Measurements from ENCODE around the gene SLC35F3. TPM values are rescaled to one million over a fixed set of nuclear protein-coding genes. Genes with fewer than 3 reads are reported as not detected.
"Not testable (repeated sequence)": the region's sequence is repeated elsewhere in the genome, so short reads cannot be mapped to it uniquely, and the experiment has no call there.

SLC35F3 gene
- total RNA-seq, 1 donor from 2014 or later: 0.52 TPM

DNA sequence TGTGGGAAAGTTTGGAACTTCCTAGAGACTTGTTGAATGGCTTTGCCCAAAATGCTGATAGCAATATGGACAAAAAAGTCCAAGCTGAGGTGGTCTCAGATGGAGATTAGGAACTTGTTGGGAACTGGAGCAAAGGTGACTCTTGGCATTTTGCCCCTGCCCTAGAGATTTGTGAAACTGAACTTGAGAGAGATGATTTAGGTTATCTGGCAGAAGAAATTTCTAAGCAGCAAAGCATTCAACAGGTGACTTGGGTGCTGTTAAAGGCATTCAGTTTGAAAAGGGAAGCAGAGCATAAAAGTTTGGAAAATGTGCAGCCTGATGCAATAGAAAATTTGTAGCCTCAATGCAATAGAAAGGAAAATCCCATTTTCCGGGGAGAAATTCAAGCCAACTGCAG, 306.0 kb downstream of the SLC35F3 start:
- H3K4me3 ChIP-seq (ENCODE audit: low read length in 3 of 3); H3K9me3 ChIP-seq (ENCODE audit: control insufficient read depth in 3 of 3, low read length in 3 of 3); H3K27ac ChIP-seq (ENCODE audit: low read depth, low read length); H3K9ac ChIP-seq (ENCODE audit: low read depth in 1 of 3, low read length in 3 of 3); H3K36me3 ChIP-seq (ENCODE audit: control insufficient read depth in 3 of 3, insufficient read depth in 3 of 3, low read length in 3 of 3): not testable (repeated sequence)
- Histone ChIP-seq H3K4me1 (ENCODE audit: control insufficient read depth in 3 of 3, insufficient read depth in 3 of 3, low read length in 3 of 3) (peaks cover 12 to 25% (median 17%) of the 10 kb centered on the region in 3 donors), H3K27me3 (ENCODE audit: control insufficient read depth in 3 of 3, insufficient read depth in 3 of 3, low read length in 3 of 3) (peaks cover 10 to 16% (median 11%) of the 10 kb centered on the region in 3 donors)

DNA sequence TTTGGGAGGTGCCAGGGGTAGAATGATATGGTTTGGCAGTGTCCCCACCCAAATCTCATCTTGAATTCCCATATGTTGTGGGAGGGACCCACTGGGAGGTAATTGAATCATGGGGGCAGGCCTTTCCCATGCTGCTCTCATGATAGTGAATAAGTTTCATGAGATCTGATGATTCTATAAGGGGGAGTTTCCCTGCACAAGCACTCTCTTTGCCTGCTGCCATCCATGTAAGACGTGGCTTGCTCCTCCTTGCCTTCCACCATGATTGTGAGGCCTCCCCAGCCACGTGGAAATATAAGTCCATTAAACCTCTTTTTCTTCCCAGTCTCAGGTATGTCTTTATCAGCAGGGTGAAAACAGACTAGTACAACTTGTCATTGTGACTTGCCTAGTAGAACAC, 307.4 kb downstream of the SLC35F3 start:
- not testable (repeated sequence) for H3K9me3 ChIP-seq (ENCODE audit: control insufficient read depth in 3 of 3, low read length in 3 of 3)
- H3K27me3 ChIP-seq (ENCODE audit: control insufficient read depth in 3 of 3, insufficient read depth in 3 of 3, low read length in 3 of 3): peaks cover 13 to 23% (median 14%) of the 10 kb centered on the region in 3 donors

DNA sequence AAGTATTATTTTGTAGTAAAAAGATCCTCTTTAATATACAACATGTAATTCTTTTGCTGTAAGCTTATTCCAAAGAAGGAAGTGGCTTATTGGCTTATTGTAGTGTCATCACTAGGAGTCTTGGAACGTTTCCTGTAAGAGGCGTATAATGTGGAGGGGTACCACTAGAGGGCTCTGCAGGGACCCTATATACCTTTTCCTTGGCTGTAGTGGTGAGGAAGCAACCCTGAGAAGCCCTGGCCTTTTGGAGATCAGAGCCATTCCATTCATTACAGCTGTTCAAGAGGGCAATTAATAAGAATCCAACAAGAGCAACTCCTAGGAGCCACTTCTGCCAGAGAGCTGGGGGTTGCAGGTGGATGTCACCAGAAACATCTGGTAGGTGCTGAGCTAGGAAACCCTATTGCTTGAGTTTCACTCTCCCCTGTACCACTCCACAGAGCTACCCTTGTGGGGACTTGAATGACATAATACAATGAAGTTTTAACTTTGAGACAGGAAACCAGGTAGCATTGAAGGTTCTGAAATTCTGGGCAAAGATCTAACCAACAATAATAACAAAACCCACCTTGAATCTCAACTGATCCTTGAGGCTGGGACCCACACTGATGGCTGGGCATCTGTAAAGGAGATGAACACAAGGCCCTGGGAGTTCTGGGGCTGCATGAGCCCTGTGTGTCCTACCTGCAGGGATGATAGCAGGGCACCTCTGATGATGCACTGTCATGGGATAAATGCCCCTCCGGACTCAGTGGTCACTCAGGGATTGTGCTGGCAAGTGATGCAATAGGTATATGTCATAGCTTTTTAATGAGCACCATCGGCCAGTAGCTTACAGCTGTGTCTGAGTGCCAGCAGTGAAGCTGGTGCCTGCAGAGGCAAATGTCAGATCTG, 308.5 kb downstream of the SLC35F3 start:
- Histone ChIP-seq H3K27ac (ENCODE audit: low read depth, low read length) (no peak overlapping the region), H3K4me3 (ENCODE audit: low read length in 3 of 3) (no peak overlapping the region), H3K9me3 (ENCODE audit: control insufficient read depth in 3 of 3, low read length in 3 of 3) (no peaks in the 10 kb centered on the region), H3K36me3 (ENCODE audit: control insufficient read depth in 3 of 3, insufficient read depth in 3 of 3, low read length in 3 of 3) (no peaks in the 10 kb centered on the region), H3K27me3 (ENCODE audit: control insufficient read depth in 3 of 3, insufficient read depth in 3 of 3, low read length in 3 of 3) (peaks cover 13 to 23% (median 14%) of the 10 kb centered on the region in 3 donors), H3K9ac (ENCODE audit: low read depth in 1 of 3, low read length in 3 of 3) (no peak overlapping the region), H3K4me1 (ENCODE audit: control insufficient read depth in 3 of 3, insufficient read depth in 3 of 3, low read length in 3 of 3) (peaks cover 3 to 13% (median 6%) of the 10 kb centered on the region in 3 donors)

More for the DNA sequence above, 307.4 kb downstream of the SLC35F3 start:
- not testable (repeated sequence) for H3K36me3 ChIP-seq (ENCODE audit: control insufficient read depth in 3 of 3, insufficient read depth in 3 of 3, low read length in 3 of 3); H3K9ac ChIP-seq (ENCODE audit: low read depth in 1 of 3, low read length in 3 of 3); H3K27ac ChIP-seq (ENCODE audit: low read depth, low read length); H3K4me3 ChIP-seq (ENCODE audit: low read length in 3 of 3)
- peaks cover 7 to 16% (median 9%) of the 10 kb centered on the region in 3 donors for H3K4me1 ChIP-seq (ENCODE audit: control insufficient read depth in 3 of 3, insufficient read depth in 3 of 3, low read length in 3 of 3)

DNA sequence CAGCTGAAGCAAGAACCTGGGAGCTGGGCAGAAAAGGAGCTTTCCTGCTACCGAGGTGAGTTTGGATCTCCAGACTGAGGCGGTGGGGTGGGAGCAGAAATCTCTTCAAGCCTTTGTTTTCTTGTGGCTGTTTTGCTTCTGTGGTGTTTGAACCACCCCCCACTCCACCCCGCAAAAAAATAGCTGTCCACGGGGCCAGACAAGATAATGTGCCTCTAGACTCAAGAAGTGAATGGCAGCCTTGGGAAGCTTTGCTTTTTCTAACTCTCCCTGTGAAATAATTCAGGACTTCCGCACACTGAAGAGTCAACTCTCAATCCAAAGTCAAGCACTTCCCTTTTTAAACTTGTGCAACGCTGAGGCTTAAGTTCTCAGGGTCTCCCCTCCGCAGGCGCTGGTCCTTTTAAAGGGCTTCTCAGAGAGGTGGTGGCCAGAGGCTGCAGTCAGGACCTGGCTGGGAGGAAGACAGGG, 309.2 kb downstream of the SLC35F3 start:
- Histone ChIP-seq H3K4me1 (ENCODE audit: control insufficient read depth in 3 of 3, insufficient read depth in 3 of 3, low read length in 3 of 3) (peaks cover 3 to 13% (median 6%) of the 10 kb centered on the region in 3 donors), H3K27me3 (ENCODE audit: control insufficient read depth in 3 of 3, insufficient read depth in 3 of 3, low read length in 3 of 3) (peaks cover 13 to 23% (median 14%) of the 10 kb centered on the region in 3 donors), H3K27ac (ENCODE audit: low read depth, low read length) (no peak overlapping the region), H3K9ac (ENCODE audit: low read depth in 1 of 3, low read length in 3 of 3) (peak overlapping the region in 1 of 3 donors; percentile 62), H3K9me3 (ENCODE audit: control insufficient read depth in 3 of 3, low read length in 3 of 3) (no peaks in the 10 kb centered on the region), H3K4me3 (ENCODE audit: low read length in 3 of 3) (peak overlapping the region; percentile 43 to 67 (median 66)), H3K36me3 (ENCODE audit: control insufficient read depth in 3 of 3, insufficient read depth in 3 of 3, low read length in 3 of 3) (no peaks in the 10 kb centered on the region)

DNA sequence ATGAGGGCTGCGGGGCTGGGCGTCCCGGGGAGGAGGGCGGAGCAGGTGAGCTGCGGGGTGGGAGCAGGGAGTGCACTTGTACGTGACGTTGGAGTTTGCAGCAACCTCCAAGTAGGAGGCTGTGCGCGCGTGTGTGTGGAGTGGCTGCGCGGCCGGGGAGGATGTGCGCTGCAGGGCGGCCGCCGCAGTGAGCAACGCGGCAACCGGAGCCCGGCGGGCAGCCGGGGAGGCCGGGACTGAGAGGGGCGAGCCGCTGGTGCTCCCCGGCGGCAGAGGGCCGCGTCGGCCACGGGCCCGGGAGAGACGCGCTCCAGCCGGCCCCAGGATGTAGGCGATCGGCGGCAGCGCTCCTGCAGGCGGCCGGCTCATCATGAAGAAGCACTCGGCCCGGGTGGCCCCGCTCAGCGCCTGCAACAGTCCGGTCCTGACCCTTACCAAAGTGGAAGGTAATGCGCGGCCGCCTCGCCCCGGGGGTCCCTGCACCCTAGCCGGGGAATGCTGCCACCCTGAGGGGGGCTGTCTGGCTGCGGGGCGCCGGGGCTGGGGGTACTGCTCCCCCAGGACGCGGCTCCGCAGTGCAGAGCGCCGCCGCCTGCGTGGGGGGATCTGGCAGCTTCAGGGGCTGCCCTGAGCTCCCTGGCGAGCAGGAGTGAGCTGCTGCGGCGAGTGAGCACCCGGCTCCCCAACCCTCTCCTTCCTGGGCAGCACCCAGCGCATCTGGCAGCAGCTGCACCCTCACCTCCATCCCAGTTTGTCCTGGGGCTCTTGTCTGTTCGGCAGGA, 309.8 kb downstream of the SLC35F3 start:
- peak overlapping the region in 2 of 3 donors; percentile 33 to 62 for H3K9ac ChIP-seq (ENCODE audit: low read depth in 1 of 3, low read length in 3 of 3)
- H3K4me1 ChIP-seq (ENCODE audit: control insufficient read depth in 3 of 3, insufficient read depth in 3 of 3, low read length in 3 of 3): peaks cover 3 to 13% (median 6%) of the 10 kb centered on the region in 3 donors
- no peak overlapping the region for H3K27ac ChIP-seq (ENCODE audit: low read depth, low read length)
- H3K9me3 ChIP-seq (ENCODE audit: control insufficient read depth in 3 of 3, low read length in 3 of 3): no peaks in the 10 kb centered on the region
- no peaks in the 10 kb centered on the region for H3K36me3 ChIP-seq (ENCODE audit: control insufficient read depth in 3 of 3, insufficient read depth in 3 of 3, low read length in 3 of 3)
- peaks cover 13 to 23% (median 14%) of the 10 kb centered on the region in 3 donors for H3K27me3 ChIP-seq (ENCODE audit: control insufficient read depth in 3 of 3, insufficient read depth in 3 of 3, low read length in 3 of 3)
- H3K4me3 ChIP-seq (ENCODE audit: low read length in 3 of 3): peak overlapping the region; percentile 43 to 67 (median 66)

DNA sequence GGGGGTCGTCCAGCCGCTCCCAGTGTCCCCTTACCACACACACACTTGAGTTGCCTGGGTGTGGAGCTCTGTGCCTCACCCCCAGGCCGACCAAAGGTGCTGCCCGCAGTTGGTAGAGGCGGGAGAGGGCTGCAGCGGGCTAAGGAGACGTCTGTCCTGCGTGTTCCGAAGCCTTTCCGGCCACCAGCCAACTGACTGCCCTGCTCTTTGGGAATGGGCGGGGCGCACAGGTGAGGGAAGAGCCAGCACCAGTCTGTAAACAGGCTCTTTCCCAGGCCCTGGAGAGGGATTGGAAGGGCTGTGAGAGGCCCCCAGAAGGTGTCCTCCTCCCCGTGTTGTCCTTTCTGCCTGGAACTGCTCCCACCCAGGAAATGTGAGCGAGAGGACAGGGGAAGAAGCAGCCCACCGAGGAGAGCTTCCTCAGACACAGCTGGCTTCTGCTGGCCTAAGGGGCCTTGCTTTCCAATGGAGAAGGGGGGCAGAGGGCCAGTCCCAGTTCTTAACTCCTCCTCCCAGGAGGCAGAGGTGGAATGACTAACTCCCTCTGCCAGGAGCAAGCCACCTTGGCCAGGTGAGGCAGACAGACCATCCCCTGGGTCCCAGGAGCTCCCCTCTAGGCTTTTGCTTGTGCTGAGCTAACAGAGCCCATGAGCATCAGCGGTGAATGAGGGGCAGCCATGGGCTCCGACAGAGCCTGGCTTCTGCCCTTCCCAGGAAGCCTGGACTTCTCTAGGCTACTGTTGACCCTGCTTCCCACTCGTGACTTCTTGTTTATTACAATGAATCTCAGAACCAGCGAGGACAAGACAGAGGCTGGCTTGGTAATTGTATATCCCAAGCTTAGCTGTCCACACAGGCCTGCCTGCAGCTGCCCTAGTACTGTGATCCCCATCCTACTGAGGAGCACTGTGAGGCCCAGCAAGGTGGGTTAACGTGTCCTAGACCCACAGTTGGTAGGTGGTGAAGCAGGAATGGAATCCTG, 310.7 kb downstream of the SLC35F3 start:
- peaks cover 13 to 23% (median 18%) of the 10 kb centered on the region in 3 donors for H3K27me3 ChIP-seq (ENCODE audit: control insufficient read depth in 3 of 3, insufficient read depth in 3 of 3, low read length in 3 of 3)

DNA sequence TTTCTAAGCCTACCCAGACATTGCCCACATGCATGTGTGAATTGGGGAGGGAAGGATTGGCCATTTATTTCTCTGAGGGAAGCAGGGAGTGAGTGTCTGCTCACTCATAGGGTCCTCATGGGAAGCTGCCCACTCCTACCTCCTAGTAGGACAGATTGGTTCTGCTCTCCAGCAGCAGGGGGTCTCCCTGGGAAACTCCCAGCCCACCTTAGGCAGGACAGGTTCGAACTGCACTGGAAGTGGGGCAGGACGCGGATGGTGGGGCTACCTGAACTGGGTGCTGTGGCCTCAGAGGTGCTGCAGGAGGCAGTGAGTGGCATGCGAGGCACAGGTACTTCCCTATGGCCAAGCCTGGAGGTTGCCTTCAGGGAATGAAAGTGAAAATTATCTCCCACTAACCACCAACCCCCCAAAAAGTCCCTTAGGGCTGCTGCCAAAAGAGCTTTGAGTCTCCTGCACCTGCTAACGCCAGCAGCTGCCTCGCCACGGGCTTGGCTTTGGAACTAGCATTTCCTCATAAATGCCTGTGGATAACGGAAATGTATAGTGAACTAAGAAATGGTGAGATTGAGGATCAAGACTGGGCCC, 311.7 kb downstream of the SLC35F3 start:
- H3K27ac ChIP-seq (ENCODE audit: low read depth, low read length): no peak overlapping the region
- H3K9ac ChIP-seq (ENCODE audit: low read depth in 1 of 3, low read length in 3 of 3): no peak overlapping the region
- H3K4me1 ChIP-seq (ENCODE audit: control insufficient read depth in 3 of 3, insufficient read depth in 3 of 3, low read length in 3 of 3): peaks cover 3 to 13% (median 6%) of the 10 kb centered on the region in 3 donors
- H3K4me3 ChIP-seq (ENCODE audit: low read length in 3 of 3): no peak overlapping the region
- H3K27me3 ChIP-seq (ENCODE audit: control insufficient read depth in 3 of 3, insufficient read depth in 3 of 3, low read length in 3 of 3): peaks cover 13 to 23% (median 18%) of the 10 kb centered on the region in 3 donors
- H3K36me3 ChIP-seq (ENCODE audit: control insufficient read depth in 3 of 3, insufficient read depth in 3 of 3, low read length in 3 of 3): no peaks in the 10 kb centered on the region
- no peaks in the 10 kb centered on the region for H3K9me3 ChIP-seq (ENCODE audit: control insufficient read depth in 3 of 3, low read length in 3 of 3)

More for the DNA sequence above, 310.7 kb downstream of the SLC35F3 start:
- Histone ChIP-seq H3K9me3 (ENCODE audit: control insufficient read depth in 3 of 3, low read length in 3 of 3) (no peaks in the 10 kb centered on the region), H3K9ac (ENCODE audit: low read depth in 1 of 3, low read length in 3 of 3) (peak overlapping the region in 1 of 3 donors; percentile 62), H3K27ac (ENCODE audit: low read depth, low read length) (no peak overlapping the region), H3K4me3 (ENCODE audit: low read length in 3 of 3) (peak overlapping the region in 2 of 3 donors; percentile 66 to 67), H3K4me1 (ENCODE audit: control insufficient read depth in 3 of 3, insufficient read depth in 3 of 3, low read length in 3 of 3) (peaks cover 3 to 13% (median 6%) of the 10 kb centered on the region in 3 donors), H3K36me3 (ENCODE audit: control insufficient read depth in 3 of 3, insufficient read depth in 3 of 3, low read length in 3 of 3) (no peaks in the 10 kb centered on the region)

DNA sequence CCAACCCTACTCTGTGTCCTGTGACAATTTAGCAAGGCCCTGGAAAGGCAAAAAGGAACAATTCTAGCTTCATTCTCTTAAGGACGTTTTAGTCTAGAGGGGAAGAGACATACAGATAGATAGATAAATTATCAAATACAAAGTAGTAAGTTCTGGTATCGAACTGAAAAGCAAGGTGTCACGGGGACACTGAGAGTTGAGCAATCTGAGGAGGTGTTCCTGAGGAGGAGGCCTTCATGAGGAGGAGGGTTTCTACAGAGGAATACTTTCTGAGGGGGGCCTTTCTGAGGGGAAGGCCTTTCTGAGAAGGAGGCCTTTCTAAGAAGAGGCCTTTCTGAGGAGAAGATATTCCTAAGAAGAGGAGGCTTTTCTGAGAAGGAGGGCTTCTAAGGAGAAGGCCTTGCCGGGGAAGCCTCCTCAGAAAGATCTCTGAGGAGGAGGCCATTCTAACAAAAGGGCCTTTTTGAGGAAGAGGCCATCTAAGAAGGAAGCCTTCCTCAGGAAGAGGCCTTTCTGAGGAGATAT, 312.9 kb downstream of the SLC35F3 start:
- Histone ChIP-seq H3K27me3 (ENCODE audit: control insufficient read depth in 3 of 3, insufficient read depth in 3 of 3, low read length in 3 of 3) (peaks cover 13 to 26% (median 18%) of the 10 kb centered on the region in 3 donors), H3K4me3 (ENCODE audit: low read length in 3 of 3) (no peak overlapping the region), H3K9me3 (ENCODE audit: control insufficient read depth in 3 of 3, low read length in 3 of 3) (no peaks in the 10 kb centered on the region), H3K27ac (ENCODE audit: low read depth, low read length) (no peak overlapping the region), H3K4me1 (ENCODE audit: control insufficient read depth in 3 of 3, insufficient read depth in 3 of 3, low read length in 3 of 3) (peaks cover 3 to 13% (median 6%) of the 10 kb centered on the region in 3 donors), H3K9ac (ENCODE audit: low read depth in 1 of 3, low read length in 3 of 3) (no peak overlapping the region), H3K36me3 (ENCODE audit: control insufficient read depth in 3 of 3, insufficient read depth in 3 of 3, low read length in 3 of 3) (no peaks in the 10 kb centered on the region)
